Measurements from ENCODE around the gene CLK4.

DNA sequence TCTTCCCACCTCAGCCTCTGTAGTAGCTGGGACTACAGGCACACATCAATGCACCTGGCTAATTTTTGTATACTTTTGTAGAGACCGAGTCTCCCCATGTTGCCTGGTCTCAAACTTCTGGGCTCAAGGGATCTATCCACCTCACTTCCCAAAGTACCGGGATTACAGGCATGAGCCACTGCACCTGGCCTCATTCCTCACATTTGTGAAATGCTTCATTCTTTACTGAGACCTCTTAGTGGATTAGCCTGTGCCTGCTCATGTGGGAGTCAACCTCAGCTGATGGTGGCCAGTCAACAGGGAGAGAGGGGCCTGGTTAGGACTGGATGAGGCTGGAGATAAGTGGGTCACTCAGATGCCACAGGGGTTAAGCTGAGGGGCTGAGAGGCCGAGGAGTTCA is 37.3 kb upstream of the CLK4 start:
- no peak for TF ChIP-seq POLR2A (IDR thresholded peaks at IDR 0.05)
- TF ChIP-seq, protein P1, sequence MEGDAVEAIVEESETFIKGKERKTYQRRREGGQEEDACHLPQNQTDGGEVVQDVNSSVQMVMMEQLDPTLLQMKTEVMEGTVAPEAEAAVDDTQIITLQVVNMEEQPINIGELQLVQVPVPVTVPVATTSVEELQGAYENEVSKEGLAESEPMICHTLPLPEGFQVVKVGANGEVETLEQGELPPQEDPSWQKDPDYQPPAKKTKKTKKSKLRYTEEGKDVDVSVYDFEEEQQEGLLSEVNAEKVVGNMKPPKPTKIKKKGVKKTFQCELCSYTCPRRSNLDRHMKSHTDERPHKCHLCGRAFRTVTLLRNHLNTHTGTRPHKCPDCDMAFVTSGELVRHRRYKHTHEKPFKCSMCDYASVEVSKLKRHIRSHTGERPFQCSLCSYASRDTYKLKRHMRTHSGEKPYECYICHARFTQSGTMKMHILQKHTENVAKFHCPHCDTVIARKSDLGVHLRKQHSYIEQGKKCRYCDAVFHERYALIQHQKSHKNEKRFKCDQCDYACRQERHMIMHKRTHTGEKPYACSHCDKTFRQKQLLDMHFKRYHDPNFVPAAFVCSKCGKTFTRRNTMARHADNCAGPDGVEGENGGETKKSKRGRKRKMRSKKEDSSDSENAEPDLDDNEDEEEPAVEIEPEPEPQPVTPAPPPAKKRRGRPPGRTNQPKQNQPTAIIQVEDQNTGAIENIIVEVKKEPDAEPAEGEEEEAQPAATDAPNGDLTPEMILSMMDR (IDR thresholded peaks at IDR 0.05): no peak
